Skin of body (tissue), 2 donors: ENCODE measurements around the gene LRCH4. TPM values are rescaled to one million over a fixed set of nuclear protein-coding genes. Genes with fewer than 3 reads are reported as not detected.

Experiments used
- DNase-seq: peaks from one replicate; lab custom pipeline; 2025; lab: John Stamatoyannopoulos, UW
- total RNA-seq: library from RNA; depleted of rRNA; stranded (reverse); fragments of >200 nt; gene quantifications from one replicate; pipeline ENCODE4 v1.2.3, GENCODE V29; 2014

The LRCH4 gene, protein sequence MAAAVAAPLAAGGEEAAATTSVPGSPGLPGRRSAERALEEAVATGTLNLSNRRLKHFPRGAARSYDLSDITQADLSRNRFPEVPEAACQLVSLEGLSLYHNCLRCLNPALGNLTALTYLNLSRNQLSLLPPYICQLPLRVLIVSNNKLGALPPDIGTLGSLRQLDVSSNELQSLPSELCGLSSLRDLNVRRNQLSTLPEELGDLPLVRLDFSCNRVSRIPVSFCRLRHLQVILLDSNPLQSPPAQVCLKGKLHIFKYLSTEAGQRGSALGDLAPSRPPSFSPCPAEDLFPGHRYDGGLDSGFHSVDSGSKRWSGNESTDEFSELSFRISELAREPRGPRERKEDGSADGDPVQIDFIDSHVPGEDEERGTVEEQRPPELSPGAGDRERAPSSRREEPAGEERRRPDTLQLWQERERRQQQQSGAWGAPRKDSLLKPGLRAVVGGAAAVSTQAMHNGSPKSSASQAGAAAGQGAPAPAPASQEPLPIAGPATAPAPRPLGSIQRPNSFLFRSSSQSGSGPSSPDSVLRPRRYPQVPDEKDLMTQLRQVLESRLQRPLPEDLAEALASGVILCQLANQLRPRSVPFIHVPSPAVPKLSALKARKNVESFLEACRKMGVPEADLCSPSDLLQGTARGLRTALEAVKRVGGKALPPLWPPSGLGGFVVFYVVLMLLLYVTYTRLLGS
- 13.3 TPM for total RNA-seq

DNA sequence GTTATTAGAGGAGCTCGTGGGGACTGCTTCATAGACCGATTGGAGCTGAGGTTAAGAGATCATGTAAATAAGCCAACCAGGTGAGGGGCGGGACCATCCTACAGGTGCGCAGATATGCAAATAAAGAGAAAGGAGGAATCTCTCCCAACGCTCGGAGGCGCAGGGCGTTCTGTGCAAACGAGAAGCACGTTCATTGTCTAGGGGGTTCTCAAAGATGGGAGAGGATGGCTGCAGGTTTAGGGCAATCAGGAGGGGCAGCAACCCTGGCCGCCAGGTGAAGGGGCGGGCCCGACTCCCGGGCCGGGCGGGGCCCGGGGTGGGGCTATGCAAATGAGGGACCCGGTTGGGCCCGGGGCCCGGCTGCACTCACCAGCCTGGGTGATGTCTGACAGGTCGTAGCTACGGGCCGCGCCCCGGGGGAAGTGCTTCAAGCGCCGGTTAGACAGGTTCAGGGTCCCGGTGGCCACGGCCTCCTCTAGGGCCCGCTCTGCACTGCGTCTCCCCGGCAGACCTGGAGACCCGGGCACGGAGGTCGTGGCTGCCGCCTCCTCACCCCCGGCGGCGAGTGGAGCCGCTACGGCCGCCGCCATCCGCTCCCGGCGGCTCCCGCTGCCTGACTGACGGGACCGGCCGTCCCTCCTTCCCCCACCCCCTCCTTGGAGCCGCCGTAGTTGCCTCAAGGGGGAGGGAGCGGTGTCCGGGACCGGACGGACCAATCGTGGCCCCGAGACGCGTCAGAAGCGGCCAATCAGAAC, at the start of gene LRCH4:
LRCH4 (minus strand) TSS at position 619 of the 755 bp plus-strand sequence; CDS start at position 590, 29 bp downstream.
- no peak for DNase-seq

DNA sequence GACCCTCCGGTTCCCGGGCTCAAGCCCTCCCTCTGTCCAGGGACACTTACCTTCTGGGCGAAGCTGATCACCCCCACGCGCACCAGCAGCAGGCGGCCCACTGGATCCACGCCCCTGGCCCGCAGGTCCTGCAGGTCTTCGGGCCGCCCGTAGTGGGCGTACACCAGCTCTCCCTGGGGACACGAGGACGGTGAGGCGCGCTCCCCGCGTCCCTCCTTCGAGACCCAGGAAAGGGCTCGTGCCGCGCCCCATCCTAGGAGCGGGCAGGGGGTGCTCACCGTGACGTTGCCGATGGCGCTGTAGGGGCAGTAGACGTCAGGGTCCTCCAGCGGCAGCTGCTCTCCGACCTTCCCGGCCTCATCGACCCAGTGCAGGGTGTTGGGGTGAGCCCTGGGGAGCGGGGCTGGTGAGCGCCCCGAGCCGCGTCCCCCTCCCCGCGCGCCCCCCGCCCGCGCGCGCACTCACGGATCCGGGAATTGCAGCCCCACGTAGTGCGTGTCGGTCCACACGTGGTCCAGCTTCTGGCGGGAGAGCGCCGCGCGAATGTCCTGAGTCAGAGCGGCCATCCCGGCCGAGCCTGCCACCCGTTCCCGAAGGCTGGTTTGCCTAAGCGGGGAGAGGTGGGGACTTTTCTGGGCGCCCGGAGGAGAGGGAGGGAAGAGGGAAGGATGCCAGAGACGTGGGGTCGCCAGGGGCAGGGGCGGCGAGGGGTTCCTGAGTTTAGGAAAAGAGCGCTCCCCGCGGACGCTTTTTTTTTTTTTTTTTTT, 47.2 kb upstream of the LRCH4 start:
- DNase-seq = no peak

DNA sequence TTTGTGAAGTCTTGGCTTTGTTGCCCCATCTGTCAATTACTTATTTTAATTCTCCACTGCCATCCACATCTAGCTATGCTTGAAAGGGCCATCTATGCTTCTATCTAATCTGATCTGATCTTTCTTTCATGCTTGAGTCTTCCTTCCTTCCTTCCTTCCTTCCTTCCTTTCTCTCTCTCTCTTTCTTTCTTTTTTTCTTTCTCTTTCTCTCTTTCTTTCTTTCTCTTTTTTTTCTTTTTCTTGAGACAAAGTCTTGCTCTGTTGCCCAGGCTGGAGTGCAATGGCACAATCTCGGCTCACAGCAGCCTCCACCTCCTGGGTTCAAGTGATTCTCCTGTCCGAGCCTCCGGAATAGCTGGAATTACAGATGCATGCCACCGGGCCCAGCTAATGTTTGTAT, 44.1 kb upstream of the LRCH4 start:
- DNase-seq = no peak

DNA sequence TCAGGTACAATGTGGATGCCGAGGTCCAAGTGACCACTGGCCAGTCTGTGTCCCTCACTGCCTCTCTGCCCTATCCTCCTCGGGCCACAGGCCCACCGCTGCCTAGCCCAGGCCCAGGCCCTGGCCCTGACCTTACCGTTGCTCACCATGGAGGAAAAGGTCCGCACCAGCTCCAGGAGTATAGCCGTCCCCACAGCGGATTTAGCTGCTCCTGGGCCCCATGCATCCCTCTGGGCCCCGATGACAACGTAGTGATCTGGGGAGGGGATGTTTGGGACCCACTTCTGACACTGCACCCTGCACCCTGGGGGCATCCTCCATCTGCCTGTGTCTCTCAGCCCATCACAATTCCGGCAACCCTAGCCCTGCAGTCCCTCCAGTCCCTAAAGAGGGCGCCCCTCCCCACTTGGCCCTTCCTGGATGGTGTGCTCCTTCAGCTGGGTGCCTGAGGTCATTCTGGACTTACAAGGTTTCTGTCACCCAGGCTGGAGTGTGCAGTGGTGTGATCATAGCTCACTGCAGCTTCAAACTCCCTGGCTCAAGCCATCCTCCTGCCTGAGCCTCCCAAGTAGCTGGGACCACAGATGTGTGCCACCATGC, 43.3 kb upstream of the LRCH4 start:
- DNase-seq = no peak

DNA sequence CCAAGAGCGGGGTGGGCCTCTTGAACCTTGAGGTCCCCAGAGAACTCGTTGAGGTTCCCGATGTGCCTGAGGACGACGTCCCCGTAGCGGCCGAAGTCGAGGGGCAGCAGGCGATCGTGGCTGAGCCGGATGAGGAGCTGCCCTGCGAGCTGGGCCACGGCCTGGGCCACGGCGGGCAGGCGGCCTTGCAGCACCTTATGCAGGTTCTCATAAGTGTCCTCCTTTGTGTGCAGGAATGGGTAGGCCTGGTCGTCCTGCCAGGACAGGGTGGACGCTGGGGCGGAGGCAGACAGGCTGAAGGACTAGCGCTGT, 41.3 kb upstream of the LRCH4 start:
- no peak for DNase-seq

DNA sequence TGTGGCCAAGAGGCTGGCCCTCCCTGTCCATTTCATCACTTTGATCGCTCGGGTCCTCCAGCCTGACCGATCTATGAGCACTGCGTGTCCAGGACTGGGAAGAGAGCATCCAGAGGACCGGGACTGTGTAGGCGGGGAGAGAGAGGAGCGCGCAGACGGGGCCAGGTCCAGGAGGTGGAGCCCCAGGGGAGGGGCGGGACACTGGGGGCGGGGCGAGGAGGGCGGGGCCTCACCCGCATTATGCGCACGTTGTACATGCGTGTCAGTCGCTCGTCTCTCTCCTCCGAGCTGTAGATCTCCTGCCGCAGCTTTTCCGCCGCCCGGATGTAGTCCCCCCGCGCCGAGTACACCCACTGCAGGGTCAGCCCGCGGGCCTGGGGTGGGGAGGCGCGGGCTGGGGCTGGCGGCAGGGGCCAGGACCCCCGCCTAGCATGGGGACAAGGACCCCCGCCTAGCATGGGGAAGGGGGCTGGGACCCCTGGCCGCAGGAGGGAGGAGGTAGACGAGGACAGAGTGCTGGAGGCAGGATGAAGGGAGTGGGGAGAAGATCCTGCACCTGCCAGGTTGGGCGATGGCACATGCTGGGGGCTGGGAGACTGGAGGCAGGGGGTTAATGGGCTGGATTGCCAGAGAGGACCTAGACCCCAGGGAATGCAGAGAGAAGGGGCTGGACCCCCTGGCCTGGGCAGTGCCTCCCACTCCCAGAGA, 40.8 kb upstream of the LRCH4 start:
- DNase-seq = peak; percentile 46

DNA sequence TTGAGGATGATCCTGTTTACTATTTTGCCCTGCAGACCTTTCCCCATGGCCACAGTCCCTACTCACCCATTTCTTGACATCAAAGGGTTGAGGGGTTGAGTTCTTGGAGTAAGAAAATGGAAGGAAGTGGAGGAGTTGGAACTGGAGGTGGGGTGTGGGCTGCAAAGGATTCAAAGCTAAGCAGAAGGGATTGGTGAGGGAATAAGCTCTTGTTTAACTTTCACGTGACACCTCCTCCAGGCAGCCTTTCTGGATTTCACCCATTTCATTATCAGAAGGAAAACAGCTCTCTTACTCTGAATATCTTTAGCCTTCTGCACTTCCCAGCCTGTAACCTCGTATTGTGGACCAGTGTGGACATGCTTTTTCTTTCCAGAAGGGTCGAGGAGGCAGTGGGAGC, 40.1 kb upstream of the LRCH4 start:
- DNase-seq = no peak

DNA sequence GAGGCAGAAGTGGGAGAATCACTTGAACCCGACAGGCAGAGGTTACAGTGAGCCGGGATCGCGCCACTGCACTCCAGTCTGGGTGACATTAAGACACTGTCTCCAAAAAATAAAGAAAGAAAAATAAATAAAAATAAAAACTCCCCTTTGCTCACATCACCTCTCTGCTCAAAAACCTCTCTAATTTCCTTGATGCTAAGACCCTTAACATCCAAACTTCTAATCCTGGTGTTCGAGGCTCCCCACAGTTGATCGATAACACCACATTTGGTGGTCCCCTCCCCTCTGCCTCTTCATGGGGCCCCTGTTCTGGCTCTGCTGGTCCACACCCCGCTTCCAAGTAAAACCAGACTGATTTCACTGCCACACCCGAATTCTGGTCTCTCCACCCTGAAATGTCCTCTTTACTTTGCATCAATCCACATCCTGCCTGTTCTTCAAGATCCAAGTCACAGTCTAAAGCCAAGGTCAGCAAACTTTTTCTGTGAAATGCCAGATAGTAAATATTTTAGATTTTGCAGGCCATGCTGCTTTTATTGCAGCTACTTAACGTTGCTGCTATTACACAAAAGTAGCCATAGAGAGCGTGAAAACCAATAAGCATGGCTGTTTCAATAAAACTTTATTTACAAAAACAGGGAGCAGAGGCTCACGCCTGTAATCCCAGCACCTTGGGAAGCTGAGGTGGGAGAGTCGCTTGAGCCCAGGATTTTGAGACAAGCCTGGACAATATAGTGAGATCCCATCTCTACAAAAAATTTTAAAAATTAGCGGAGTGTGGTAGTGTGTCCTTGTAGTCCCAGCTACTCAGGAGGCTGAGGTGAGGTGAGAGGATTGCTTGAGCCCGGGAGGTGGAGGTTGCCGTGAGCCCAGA, 38.3 kb upstream of the LRCH4 start:
- DNase-seq = no peak

DNA sequence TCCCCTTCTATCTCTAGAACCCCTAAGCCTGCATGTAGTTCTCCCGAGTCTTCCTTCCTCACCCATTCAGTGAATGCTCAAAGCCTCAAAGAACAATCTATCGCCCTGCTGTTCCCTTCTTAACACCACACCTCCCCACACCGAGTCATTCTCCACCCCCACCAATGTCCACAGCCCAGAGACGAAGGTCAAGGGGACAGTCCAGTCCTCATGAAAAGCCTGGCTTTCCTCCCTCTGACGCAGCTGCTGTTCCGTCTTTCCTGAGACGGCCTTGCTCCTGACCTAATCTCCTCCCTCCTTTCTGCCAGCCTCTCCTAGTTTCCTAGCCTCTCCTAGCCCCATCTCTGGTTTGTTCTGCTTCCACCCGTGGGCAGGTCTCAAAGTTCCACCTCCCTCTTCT, 35.6 kb upstream of the LRCH4 start:
- DNase-seq = no peak

DNA sequence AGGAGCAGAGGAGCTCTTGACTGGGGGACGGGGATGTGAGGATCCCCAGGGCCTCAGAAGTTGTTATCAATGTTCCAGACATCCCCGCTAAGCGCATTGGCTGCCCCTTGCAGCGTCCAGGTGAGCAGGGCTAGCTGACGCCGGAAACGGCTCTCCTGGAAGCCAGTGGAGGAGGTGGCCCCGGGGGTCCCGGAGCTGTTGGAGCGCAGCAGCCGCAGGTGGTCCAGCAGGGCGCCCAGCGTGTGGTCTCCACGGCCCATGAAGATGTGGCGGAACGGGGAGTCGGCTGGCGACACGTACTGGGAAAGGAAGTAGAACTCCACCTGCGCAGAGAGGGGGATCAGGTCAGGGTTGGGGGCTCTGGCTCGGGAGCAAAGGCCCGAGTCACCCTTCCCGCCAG, 34.9 kb upstream of the LRCH4 start:
- DNase-seq = no peak

DNA sequence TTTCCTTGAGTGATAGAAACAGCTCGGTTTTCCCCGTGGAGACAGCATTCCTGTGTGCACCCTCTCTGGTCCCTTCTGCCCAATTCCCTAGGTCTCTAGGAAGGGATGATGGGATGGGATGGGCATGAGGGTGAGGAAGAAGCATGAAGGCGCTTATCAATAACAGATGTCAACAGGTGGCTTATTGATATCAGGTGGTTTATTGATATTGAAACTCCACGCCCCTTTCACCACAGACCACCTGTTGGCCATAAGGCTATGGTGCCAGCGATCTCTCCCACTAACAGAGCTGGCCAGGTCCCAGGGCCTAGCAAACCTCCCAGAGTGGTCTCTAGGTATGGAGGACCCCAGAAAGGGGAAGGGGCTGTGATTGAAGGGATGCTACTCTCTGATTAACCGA, 34.3 kb upstream of the LRCH4 start:
- DNase-seq = no peak

DNA sequence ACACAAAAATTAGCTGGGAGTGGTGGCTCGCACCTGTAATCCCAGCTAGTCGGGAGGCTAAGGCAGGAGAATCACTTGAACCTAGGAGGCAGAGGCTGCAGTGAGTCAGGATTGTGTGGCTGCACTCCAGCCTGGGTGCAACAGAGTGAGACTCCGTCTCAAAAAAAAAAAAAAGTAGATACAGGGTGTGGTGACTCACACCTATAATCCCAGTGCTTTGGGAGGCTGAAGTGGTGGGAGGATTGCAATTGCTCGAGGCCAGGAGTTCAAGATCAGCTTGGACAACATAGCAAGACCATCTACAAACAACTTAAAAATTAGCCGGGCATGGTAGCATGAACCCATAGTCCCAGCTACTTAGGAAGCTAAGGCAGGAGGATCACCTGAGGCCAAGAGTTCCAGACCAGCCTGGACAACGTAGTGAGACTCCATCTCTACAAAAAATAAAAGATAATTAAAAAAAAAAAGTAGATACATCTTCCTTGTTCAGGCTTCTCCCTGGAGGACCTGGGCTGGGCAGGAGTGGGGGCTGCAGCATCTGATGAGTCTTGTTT, 28.5 kb upstream of the LRCH4 start:
- DNase-seq = no peak

DNA sequence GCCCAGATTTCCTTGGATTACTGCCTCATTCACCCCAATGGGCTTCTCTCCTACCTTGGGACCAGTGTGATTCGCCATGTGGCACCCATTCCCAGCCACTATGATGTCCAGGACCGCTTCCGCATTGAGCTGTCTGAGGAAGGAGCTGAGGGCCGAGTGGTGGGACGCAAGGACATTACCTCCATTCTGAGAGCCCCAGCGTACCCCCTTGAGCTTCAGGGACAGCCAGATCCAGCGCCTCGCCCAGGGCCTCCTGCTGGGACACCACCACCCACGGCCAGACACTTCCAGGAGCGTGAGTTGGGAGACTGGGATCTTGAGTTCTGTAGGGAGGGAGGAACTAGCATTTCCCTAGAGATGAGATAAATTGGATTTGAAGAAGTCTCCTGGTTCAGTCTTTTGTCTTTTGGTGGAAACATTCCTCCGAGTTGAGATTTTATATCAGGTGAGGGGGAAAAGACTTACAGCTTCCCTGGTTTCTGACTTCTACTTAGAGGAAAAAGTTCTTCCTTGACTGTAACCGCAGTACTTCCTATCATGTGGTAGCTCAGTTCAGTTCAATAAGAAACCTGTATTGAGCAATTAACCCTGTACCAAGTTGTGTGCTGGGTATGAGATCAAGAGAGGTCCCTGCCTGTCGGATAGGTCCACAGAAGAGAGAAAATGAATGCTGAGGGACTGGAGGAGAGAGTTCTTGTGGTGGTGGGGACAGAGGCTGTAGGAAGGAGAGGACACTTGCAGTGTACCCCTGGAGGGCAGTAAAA, 27.7 kb upstream of the LRCH4 start:
- DNase-seq = no peak

DNA sequence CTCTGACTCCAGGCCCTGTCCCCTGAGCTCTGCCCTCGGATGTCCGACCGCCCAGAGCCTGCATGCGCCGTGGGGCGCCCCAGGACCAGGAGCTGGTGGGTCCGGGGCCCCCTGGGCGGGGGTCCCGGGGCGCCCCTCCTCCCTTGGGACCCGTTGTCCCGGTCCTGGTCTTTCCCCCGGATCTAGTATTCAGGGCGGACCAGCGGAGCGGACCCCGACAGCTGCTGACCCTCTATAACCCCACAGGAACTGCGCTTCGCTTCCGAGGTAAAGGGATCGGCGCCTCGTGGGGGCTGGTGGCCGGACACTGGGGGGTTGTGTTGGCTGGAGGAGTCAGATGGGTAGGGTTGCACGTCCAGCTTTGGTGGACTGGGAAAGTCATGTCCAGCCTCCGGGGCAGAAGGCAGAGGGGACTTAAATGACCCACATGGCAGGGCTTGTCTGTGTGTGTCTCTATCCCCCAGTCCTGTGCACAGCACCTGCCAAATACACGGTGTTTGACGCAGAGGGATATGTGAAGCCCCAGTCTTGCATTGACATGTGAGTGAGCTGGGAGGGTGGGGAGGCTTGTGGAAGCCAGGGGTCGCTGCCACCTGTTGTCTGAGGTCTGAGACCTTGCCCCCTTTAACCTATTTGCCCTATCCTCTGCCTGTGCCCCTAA, 26.9 kb upstream of the LRCH4 start:
- no peak for DNase-seq

DNA sequence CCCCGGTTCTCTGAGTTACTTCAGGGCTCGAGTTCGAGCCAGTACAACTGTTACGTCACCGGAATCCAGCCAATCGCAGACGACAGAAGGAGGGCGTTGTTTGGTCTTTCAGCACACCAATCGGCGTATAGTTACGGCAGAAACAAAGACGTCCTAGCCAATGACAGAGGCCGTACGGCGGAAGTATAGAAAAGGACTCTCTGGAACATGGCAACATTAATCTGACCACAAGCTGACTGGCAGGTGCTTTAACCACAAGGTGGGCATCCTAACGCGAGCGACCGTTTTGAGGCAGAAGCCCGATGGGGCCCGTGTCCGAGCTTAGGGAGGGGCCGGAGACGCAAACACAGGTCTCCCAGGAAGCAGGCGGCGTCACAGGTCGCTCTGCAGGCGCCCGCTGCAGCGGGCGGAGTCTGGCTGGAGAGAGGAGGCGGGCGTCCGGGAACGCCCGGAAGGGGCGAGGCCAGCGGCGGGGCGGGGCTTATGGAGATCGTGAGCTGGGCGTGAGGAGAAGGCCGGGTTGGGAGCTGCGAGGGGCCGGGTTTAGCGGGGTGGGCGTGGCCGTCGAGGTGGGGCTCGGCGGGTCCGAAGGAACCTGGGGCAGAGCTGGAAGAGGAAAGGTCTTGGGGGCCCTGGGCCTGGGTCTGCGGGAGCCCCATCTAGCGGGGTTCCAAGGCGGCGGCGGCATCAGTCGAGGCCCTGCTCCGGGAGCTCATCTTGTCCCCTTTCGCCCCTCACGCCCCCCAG, 26.2 kb upstream of the LRCH4 start, which contains the start of gene MOSPD3:
MOSPD3 (plus strand) TSS at position 558 of the 747 bp plus-strand sequence. CDS start 252 bp downstream, outside the sequence.
- DNase-seq = peak; percentile 100

DNA sequence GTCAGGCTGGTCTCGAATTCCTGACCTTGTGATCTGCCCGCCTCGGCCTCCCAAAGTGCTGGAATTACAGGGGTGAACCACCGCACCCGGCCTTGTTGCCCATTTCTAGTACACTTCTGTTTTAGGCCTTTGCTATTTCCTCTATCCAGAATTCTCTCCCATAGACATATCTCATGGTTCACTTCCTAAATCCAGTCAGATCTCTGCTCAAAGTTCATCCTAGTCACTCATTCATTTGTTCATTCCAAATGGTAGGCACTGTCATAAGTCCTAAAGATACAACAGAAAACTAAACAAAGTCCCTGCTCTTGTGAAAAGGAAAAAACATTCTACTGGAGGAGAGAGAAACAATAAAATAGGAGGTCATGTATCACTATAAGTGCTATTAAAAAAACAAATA, 24.0 kb upstream of the LRCH4 start:
- DNase-seq = no peak

DNA sequence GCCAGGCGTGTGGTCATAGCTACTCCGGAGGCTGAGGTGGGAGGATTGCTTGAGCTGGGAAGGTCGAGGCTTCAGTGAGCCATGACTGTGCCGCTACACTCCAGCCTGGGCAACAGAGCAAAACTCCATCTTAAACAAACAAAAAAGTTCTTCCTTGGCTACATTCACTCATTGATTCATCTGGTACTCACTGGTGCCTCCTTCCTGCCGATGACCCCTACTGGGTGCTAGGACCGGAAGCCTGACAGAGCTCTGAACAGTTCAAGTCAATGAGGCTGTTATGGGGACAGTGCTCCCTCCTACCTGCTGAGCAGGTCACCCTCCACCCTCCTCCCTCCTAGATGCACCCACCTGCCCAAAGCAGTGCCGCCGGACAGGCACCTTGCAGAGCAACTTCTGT, 21.2 kb upstream of the LRCH4 start:
- DNase-seq = no peak
